K562 (cell line): ENCODE results near the gene TCF12. TPM values are rescaled to one million over a fixed set of nuclear protein-coding genes. Genes with fewer than 3 reads are reported as not detected.

Experiments used
- DMBX1 ChIP-seq: fragments of 250-450 bp; sonication (Bioruptor Pico); IDR thresholded peaks from 2 replicates; pipeline ENCODE4 v1.8.0; 2022; ENCODE audit warnings: inconsistent platforms, mild to moderate bottlenecking, moderate library complexity, borderline replicate concordance
- EHMT2 ChIP-seq: fragments of 450-650 bp; IDR thresholded peaks from 2 replicates; pipeline ENCODE4 v1.6.1; 2018; ENCODE audit warnings: antibody characterized with exemption
- ELF4 ChIP-seq: fragments of 450-650 bp; formaldehyde crosslinking; IDR thresholded peaks from 2 replicates; pipeline ENCODE4 v1.4.0; 2022; ENCODE audit warnings: missing genetic modification characterization
- HES1 ChIP-seq: fragments of 450-650 bp; IDR thresholded peaks from 2 replicates; pipeline ENCODE4 v1.6.1; 2016; ENCODE audit warnings: low read depth, mild to moderate bottlenecking, moderate library complexity
- KDM4B ChIP-seq, 2 experiments: fragments of 450-650 bp in 1 of 2; sonication (generic) in 1 of 2; IDR thresholded peaks; 2 replicates each; pipeline ENCODE4 v1.6.1; 2016 to 2017; ENCODE audit warnings: borderline replicate concordance in 2 of 2, antibody characterized with exemption in 1 of 2, low read depth in 1 of 2, mild to moderate bottlenecking in 1 of 2
- KLF1 ChIP-seq: fragments of 450-650 bp; IDR thresholded peaks from 2 replicates; pipeline ENCODE4 v1.6.1; 2016; ENCODE audit warnings: missing genetic modification characterization, missing compliant biosample characterization
- LARP7 ChIP-seq: fragments of 450-650 bp; IDR thresholded peaks from 2 replicates; pipeline ENCODE4 v1.6.1; 2016
- MAFK ChIP-seq: IDR thresholded peaks from 2 replicates; pipeline ENCODE4 v1.6.1; 2011; ENCODE audit warnings: low read length, improper control_type of control experiment
- SMARCC2 ChIP-seq: fragments of 450-650 bp; IDR thresholded peaks from 2 replicates; pipeline ENCODE4 v1.6.1; 2017; ENCODE audit warnings: antibody characterized with exemption, moderate library complexity, mild to moderate bottlenecking, low read depth
- TEAD1 ChIP-seq, 2 experiments: fragments of 450-650 bp in 1 of 2; sonication (generic) in 1 of 2; formaldehyde crosslinking; IDR thresholded peaks; 2 replicates each; pipeline versions ENCODE4 v1.4.0 to v1.8.0; 2020 to 2022; ENCODE audit warnings: mild to moderate bottlenecking in 2 of 2, missing genetic modification reagents in 1 of 2
- ZNF232 ChIP-seq: sonication (generic); formaldehyde crosslinking; IDR thresholded peaks from 2 replicates; pipeline ENCODE4 v1.8.0; 2022; ENCODE audit warnings: mild to moderate bottlenecking, missing genetic modification reagents
- polyA plus RNA-seq, 8 experiments: library from polyadenylated mRNA; depleted of rRNA in 4 of 8; stranded (reverse) in 5 of 8; unstranded in 3 of 8; fragments of >200 nt; fragmentation: Nextera tagmentation in 2 of 8; fragmentation: Illumina TruSeq in 1 of 8; extraction: Ambion mirVana in 2 of 8; extraction: Trizol in 1 of 8; gene quantifications; 2 replicates each; pipeline versions ENCODE4 v1.2.1 to v1.2.3, GENCODE V29; 2011 to 2014; ENCODE audit warnings: inconsistent platforms in 1 of 8, missing spikeins in 1 of 8
- total RNA-seq, 7 experiments: library from RNA; depleted of rRNA in 6 of 7; stranded (reverse); fragments of >200 nt in 6 of 7; fragmentation: Illumina TruSeq in 2 of 7; extraction: Trizol in 2 of 7; gene quantifications; 2 replicates each; pipeline versions ENCODE4 v1.2.1 to v1.2.3, GENCODE V29; 2011 to 2021; ENCODE audit warnings: low replicate concordance in 1 of 7
- TF ChIP-seq, protein P1 (sequence below): fragments of 250-450 bp; sonication (Bioruptor Pico); IDR thresholded peaks from 2 replicates; pipeline ENCODE4 v1.4.0; 2020; ENCODE audit warnings: mild to moderate bottlenecking, moderate library complexity
- TF ChIP-seq, protein P2 (sequence below): fragments of 450-650 bp; formaldehyde crosslinking; IDR thresholded peaks from 2 replicates; pipeline ENCODE4 v1.4.0; 2020; ENCODE audit warnings: mild to moderate bottlenecking, moderate library complexity
- TF ChIP-seq, protein P3 (sequence below): fragments of 450-650 bp; IDR thresholded peaks from 2 replicates; pipeline ENCODE4 v1.6.1; 2016; ENCODE audit warnings: low read depth
- TF ChIP-seq, protein P4 (sequence below): fragments of 200-800 bp; sonication (Bioruptor generic); IDR thresholded peaks from 2 replicates; pipeline ENCODE4 v1.6.1; 2017; ENCODE audit warnings: missing genetic modification characterization, missing compliant biosample characterization

The TCF12 gene
- total and polyA plus RNA-seq, 9 of the 15 experiments (the other 6 are each of a cell fraction or from before 2014, with no cell fraction given): 10.5 to 132 (median 52.9) TPM

GRCh38 chr15:57321973-57322601 lies 403.6 kb downstream of the TCF12 start (continued):
- TF ChIP-seq MAFK: no peak
- TF ChIP-seq HES1: no peak
- no peak for TF ChIP-seq ELF4 (CRISPR knock-in tag)
- no peak for TF ChIP-seq ZNF232 (CRISPR knock-in tag)
- no peak for TF ChIP-seq LARP7
- TF ChIP-seq DMBX1 (CRISPR knock-in tag): peak; percentile 96
- TF ChIP-seq, protein P1, sequence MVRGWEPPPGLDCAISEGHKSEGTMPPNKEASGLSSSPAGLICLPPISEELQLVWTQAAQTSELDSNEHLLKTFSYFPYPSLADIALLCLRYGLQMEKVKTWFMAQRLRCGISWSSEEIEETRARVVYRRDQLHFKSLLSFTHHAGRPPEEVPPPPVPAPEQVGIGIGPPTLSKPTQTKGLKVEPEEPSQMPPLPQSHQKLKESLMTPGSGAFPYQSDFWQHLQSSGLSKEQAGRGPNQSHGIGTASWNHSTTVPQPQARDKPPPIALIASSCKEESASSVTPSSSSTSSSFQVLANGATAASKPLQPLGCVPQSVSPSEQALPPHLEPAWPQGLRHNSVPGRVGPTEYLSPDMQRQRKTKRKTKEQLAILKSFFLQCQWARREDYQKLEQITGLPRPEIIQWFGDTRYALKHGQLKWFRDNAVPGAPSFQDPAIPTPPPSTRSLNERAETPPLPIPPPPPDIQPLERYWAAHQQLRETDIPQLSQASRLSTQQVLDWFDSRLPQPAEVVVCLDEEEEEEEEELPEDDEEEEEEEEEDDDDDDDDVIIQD: no peak
- TF ChIP-seq KLF1 (tag): no peak
- TF ChIP-seq, protein P2, sequence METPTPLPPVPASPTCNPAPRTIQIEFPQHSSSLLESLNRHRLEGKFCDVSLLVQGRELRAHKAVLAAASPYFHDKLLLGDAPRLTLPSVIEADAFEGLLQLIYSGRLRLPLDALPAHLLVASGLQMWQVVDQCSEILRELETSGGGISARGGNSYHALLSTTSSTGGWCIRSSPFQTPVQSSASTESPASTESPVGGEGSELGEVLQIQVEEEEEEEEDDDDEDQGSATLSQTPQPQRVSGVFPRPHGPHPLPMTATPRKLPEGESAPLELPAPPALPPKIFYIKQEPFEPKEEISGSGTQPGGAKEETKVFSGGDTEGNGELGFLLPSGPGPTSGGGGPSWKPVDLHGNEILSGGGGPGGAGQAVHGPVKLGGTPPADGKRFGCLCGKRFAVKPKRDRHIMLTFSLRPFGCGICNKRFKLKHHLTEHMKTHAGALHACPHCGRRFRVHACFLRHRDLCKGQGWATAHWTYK (CRISPR knock-in tag): no peak
- no peak for TF ChIP-seq EHMT2
- TF ChIP-seq KDM4B (IDR thresholded peaks at IDR 0.05; ENCODE audit: borderline replicate concordance in 2 of 2, low read depth in 1 of 2): no peak
- TF ChIP-seq, protein P3, sequence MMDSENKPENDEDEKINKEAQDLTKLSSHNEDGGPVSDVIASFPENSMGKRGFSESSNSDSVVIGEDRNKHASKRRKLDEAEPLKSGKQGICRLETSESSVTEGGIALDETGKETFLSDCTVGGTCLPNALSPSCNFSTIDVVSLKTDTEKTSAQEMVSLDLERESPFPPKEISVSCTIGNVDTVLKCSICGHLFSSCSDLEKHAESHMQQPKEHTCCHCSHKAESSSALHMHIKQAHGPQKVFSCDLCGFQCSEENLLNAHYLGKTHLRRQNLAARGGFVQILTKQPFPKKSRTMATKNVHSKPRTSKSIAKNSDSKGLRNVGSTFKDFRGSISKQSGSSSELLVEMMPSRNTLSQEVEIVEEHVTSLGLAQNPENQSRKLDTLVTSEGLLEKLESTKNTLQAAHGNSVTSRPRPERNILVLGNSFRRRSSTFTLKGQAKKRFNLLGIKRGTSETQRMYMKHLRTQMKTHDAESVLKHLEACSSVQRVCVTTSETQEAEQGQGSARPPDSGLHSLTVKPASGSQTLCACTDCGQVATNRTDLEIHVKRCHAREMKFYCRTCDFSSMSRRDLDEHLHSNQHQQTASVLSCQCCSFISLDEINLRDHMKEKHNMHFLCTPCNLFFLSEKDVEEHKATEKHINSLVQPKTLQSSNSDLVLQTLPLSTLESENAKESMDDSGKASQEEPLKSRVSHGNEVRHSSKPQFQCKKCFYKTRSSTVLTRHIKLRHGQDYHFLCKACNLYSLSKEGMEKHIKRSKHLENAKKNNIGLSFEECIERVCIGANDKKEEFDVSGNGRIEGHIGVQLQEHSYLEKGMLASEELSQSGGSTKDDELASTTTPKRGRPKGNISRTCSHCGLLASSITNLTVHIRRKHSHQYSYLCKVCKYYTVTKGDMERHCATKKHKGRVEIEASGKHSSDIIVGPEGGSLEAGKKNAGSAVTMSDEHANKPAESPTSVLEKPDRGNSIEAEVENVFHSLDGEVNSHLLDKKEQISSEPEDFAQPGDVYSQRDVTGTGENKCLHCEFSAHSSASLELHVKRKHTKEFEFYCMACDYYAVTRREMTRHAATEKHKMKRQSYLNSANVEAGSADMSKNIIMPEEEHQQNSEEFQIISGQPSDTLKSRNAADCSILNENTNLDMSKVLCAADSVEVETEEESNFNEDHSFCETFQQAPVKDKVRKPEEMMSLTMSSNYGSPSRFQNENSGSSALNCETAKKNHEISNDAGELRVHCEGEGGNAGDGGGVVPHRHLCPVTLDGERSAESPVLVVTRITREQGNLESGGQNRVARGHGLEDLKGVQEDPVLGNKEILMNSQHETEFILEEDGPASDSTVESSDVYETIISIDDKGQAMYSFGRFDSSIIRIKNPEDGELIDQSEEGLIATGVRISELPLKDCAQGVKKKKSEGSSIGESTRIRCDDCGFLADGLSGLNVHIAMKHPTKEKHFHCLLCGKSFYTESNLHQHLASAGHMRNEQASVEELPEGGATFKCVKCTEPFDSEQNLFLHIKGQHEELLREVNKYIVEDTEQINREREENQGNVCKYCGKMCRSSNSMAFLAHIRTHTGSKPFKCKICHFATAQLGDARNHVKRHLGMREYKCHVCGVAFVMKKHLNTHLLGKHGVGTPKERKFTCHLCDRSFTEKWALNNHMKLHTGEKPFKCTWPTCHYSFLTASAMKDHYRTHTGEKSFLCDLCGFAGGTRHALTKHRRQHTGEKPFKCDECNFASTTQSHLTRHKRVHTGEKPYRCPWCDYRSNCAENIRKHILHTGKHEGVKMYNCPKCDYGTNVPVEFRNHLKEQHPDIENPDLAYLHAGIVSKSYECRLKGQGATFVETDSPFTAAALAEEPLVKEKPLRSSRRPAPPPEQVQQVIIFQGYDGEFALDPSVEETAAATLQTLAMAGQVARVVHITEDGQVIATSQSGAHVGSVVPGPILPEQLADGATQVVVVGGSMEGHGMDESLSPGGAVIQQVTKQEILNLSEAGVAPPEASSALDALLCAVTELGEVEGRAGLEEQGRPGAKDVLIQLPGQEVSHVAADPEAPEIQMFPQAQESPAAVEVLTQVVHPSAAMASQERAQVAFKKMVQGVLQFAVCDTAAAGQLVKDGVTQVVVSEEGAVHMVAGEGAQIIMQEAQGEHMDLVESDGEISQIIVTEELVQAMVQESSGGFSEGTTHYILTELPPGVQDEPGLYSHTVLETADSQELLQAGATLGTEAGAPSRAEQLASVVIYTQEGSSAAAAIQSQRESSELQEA: no peak
- TF ChIP-seq, protein P4, sequence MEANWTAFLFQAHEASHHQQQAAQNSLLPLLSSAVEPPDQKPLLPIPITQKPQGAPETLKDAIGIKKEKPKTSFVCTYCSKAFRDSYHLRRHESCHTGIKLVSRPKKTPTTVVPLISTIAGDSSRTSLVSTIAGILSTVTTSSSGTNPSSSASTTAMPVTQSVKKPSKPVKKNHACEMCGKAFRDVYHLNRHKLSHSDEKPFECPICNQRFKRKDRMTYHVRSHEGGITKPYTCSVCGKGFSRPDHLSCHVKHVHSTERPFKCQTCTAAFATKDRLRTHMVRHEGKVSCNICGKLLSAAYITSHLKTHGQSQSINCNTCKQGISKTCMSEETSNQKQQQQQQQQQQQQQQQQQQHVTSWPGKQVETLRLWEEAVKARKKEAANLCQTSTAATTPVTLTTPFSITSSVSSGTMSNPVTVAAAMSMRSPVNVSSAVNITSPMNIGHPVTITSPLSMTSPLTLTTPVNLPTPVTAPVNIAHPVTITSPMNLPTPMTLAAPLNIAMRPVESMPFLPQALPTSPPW (CRISPR knock-in tag): peak; percentile 69
- TF ChIP-seq TEAD1 (CRISPR knock-in tag; IDR thresholded peaks at IDR 0.05): peak in 1 of 2 experiments; percentile 88; a peak in 2 of 4 replicates
- 0 out of 2 replicates have a peak, but pooled peaks have one; percentile 44 for TF ChIP-seq SMARCC2
